Fibroblast of lung (primary cell): ENCODE data around the gene CALD1.

Experiments used
- CTCF ChIP-seq, 2 donors: IDR thresholded peaks in 1 of 2; conservative IDR thresholded peaks in 1 of 2; 1 replicate in 1 of 2; 2 replicates in 1 of 2; pipeline ENCODE4 v1.5.1; 2011 to 2012; ENCODE audit warnings: low read length in 2 of 2, control low read depth in 1 of 2, inconsistent platforms in 1 of 2, low read depth in 1 of 2, mild to moderate bottlenecking in 1 of 2
- EZH2 ChIP-seq: IDR thresholded peaks from 2 replicates; pipeline ENCODE4 v1.5.1; 2012; ENCODE audit warnings: low read length, control low read depth, mild to moderate bottlenecking; ENCODE audit errors: missing control alignments

DNA sequence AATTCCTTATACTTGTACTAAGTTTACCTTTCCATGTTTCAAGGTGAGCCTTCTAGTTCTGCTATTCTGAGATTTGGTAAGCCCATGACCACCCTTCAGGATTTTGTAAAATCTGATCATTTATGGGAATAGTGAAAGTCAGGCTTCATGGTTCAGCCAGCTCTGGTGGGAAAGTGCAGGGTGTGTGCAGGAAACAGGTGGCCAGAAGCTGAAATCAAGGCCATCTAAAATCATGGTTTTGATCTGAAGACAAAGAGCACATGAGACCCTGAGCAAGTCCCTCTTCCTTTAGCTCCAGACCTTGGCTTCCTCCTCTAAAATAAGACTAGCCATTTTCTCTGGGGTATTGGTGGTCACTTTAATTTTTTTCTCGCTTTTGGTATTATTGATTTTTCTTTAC is 91.3 kb downstream of the CALD1 start:
- TF ChIP-seq CTCF (conservative IDR thresholded peaks at IDR 0.05 in 1 of 2, IDR thresholded peaks at IDR 0.05 in 1 of 2; ENCODE audit: low read depth in 1 of 2, low read length in 2 of 2) (no peak), EZH2 (no peak)
